Measurements from ENCODE around the gene ITCH.

GRCh38 chr20:34364223-34364506 lies 1.1 kb downstream of the ITCH start:
- TF ChIP-seq TAF1 (IDR thresholded peaks at IDR 0.05; ENCODE audit: borderline replicate concordance, low read depth, low read length) (no peak), POLR2AphosphoS5 (IDR thresholded peaks at IDR 0.05; ENCODE audit: low read depth, low read length) (no peak)
